Astrocyte of the spinal cord (primary cell): ENCODE data around the gene SGPL1.

ENCODE experiments used
- DNase-seq: peaks from one replicate; pipeline ENCODE4 v3.0.0; 2011; ENCODE audit warnings: low read depth, low spot score
- H3K4me3 ChIP-seq: 2 replicates; pipeline ENCODE4 v1.5.1; 2011; ENCODE audit warnings: low read depth, mild to moderate bottlenecking, low read length, moderate library complexity
- CTCF ChIP-seq: IDR thresholded peaks from 2 replicates; pipeline ENCODE4 v1.5.1; 2012; ENCODE audit warnings: low read depth, mild to moderate bottlenecking, low read length, inconsistent platforms
- in situ Hi-C: cut with HindIII; loops from 2 replicates; pipeline ENCODE4 v1.10.0; 2017; ENCODE audit warnings: low sequenced_read_pairs

The SGPL1 gene

GRCh38 chr10:70832221-70832620 lies 16.5 kb downstream of the SGPL1 start:
- no peak for DNase-seq
- in situ Hi-C loops = no loop called here

GRCh38 chr10:70832852-70833528 lies 17.2 kb downstream of the SGPL1 start:
- in situ Hi-C loops = no loop called here
- H3K4me3 ChIP-seq = no peak overlapping the region
- peak; percentile 95 for DNase-seq
- no peak for TF ChIP-seq CTCF

More at GRCh38 chr10:70832221-70832620, 16.5 kb downstream of the SGPL1 start:
- H3K4me3 ChIP-seq = no peak overlapping the region
- no peak for TF ChIP-seq CTCF

- in situ Hi-C loops = no loop called here
- DNase-seq = no peak
- no peak for TF ChIP-seq CTCF
- no peak overlapping the region for H3K4me3 ChIP-seq
These were observed 17.9 kb downstream of the SGPL1 start for GRCh38 chr10:70833601-70834000.

GRCh38 chr10:70834021-70834420 lies 18.3 kb downstream of the SGPL1 start:
- in situ Hi-C loops = no loop called here
- no peak for DNase-seq
- H3K4me3 ChIP-seq = no peak overlapping the region
- TF ChIP-seq CTCF = no peak

- in situ Hi-C loops = no loop called here
- no peak for TF ChIP-seq CTCF
- no peak overlapping the region for H3K4me3 ChIP-seq
- no peak for DNase-seq
These were observed 18.8 kb downstream of the SGPL1 start for GRCh38 chr10:70834441-70835151.

- in situ Hi-C loops = no loop called here
- DNase-seq = no peak
- no peak for TF ChIP-seq CTCF
- H3K4me3 ChIP-seq = no peak overlapping the region
These were observed 20.6 kb downstream of the SGPL1 start for GRCh38 chr10:70836319-70836718.
